AML-193 (cell line): ENCODE data around the gene P3H3.

Experiments
- DNase-seq, 2 experiments: peaks; one replicate each; lab custom pipeline; 2025; lab: John Stamatoyannopoulos, UW

Gene P3H3

GRCh38 chr12:6827437-6827911 is 733 bp upstream of the P3H3 start:
- peak; percentile 13 to 42 for DNase-seq

GRCh38 chr12:6828781-6829535 is 751 bp downstream of the P3H3 start:
- no peak for DNase-seq

- no peak for DNase-seq
Observed at GRCh38 chr12:6829536-6830220, 1.5 kb downstream of the P3H3 start.

GRCh38 chr12:6830286-6830890 is 2.2 kb downstream of the P3H3 start:
- DNase-seq = no peak

GRCh38 chr12:6830999-6831398 is 2.8 kb downstream of the P3H3 start:
- no peak for DNase-seq

GRCh38 chr12:6831450-6831995 is 3.3 kb downstream of the P3H3 start:
- no peak for DNase-seq

- DNase-seq = no peak
Observed at GRCh38 chr12:6832125-6832524, 3.9 kb downstream of the P3H3 start.

- no peak for DNase-seq
Observed at GRCh38 chr12:6833189-6833890, 5.1 kb downstream of the P3H3 start.

- no peak for DNase-seq
Observed at GRCh38 chr12:6834254-6834653, 6.0 kb downstream of the P3H3 start.

GRCh38 chr12:6834873-6835272 is 6.7 kb downstream of the P3H3 start:
- DNase-seq = no peak

- DNase-seq = no peak
Observed at GRCh38 chr12:6836851-6837250, 8.6 kb downstream of the P3H3 start.

- DNase-seq = no peak
Observed at GRCh38 chr12:6837370-6838060, 9.3 kb downstream of the P3H3 start.

- DNase-seq = no peak
Observed at GRCh38 chr12:6838854-6839253, 10.6 kb downstream of the P3H3 start.

GRCh38 chr12:6839482-6840201 is 11.4 kb downstream of the P3H3 start:
- DNase-seq = no peak

- no peak for DNase-seq
Observed at GRCh38 chr12:6840330-6840729, 12.1 kb downstream of the P3H3 start.

GRCh38 chr12:6840761-6841515 is 12.7 kb downstream of the P3H3 start, which contains the start of gene GNB3:
Gene GNB3, plus strand, starts transcription at chr12:6840925. Its CDS starts 363 bp downstream, at chr12:6841288.
- no peak for DNase-seq

GRCh38 chr12:6842075-6842474 is 13.9 kb downstream of the P3H3 start:
- no peak for DNase-seq

GRCh38 chr12:6843118-6843902 is 15.1 kb downstream of the P3H3 start:
- DNase-seq = no peak

- no peak for DNase-seq
Observed at GRCh38 chr12:6845395-6845794, 17.2 kb downstream of the P3H3 start.
